Measurements from ENCODE around the gene VPS37B.

- TF ChIP-seq CTCF (IDR thresholded peaks at IDR 0.05; ENCODE audit: insufficient read depth, low read length, poor library complexity, severe bottlenecking) (no peak), EZH2phosphoT487 (conservative IDR thresholded peaks at IDR 0.05; ENCODE audit: low read length) (no peak)
These were observed 49.0 kb upstream of the VPS37B start for GRCh38 chr12:122944605-122945592.
